Activated CD8-positive, alpha-beta memory T cell treated with anti-CD3 and anti-CD28 coated beads for 48 hours (primary cell): ENCODE data around the gene NBPF1.
A peak's percentile ranks its signal among the peaks of the same experiment; 100 is the strongest.
"Not testable (repeated sequence)": the region's sequence is repeated elsewhere in the genome, so short reads cannot be mapped to it uniquely, and the experiment has no call there.

ENCODE experiments used
- DNase-seq, 3 experiments: peaks; one replicate each; pipeline ENCODE4 v3.0.0-alpha.2; 2020; ENCODE audit warnings: low read depth in 2 of 3, low spot score in 2 of 3

Gene NBPF1

GRCh38 chr1:16642025-16642966 is 28.9 kb upstream of the NBPF1 start:
- peak in 1 of 3 experiments; percentile 1 for DNase-seq

- DNase-seq = not testable (repeated sequence)
These were observed 28.0 kb upstream of the NBPF1 start for GRCh38 chr1:16641159-16641975.

DNA sequence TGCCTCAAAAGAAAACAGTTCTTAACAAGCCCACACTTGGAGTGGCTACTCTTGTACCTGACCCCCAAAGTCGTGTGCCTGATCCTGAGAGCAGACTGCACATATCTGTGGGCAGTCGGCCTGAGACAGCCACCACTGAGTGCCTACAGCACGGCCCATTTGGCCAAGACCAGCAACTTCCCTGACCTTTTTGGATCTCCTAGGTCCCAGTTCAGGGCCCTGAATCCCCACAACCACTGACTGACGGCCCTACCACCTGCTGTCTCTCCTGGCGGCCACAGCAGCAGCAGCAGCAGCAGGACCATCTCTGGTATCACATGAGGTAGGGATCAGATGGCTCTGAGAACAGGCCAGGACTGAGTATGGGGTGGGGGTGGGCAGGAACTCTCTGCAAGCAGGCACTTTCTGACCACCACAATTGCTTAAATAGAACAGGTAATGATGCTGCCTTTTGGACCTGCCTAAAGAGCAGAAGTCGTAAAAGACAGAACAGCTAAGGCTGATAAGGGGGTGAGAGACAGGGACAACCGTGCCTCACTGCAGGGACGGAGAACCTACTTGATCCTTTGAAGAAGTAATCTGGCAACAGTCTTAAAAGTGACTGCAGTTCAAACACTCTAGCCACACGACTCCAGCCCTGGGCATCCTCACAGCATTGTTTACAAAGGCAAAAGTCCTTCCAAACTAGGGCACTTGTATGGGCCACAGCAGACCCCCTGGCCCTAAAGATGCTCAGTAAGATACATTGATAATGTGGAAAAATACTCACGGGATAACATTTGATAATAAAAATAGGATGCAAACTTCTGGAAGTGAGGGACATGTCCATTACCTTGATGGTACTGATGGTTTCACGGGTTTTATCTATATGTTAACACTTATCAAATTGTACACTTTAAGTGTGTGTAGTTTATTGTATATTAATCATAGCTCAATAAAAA is 26.0 kb upstream of the NBPF1 start:
- peak in 1 of 3 experiments; percentile 5 for DNase-seq

- DNase-seq = peak in 1 of 3 experiments; percentile 11
These were observed 24.8 kb upstream of the NBPF1 start for GRCh38 chr1:16637941-16638778.

GRCh38 chr1:16636551-16637195 is 23.3 kb upstream of the NBPF1 start:
- not testable (repeated sequence) for DNase-seq

DNA sequence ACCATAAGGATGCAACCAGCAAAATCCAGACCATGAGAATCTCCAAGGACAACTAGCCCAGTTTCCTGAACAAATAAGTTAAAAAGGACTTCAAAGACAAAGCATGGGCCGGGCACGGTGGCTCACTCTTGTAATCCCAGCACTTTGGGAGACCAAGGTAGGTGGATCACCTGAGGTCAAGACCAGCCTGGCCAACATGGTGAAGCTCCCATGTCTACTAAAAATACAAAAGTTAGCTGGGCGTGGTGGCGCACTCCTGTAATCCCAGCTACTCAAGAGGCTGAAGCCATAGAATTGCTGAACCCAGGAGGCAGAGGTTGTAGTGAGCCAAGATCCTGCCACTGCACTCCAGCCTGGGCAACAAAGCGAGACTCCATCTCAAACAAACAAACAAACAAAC is 22.6 kb upstream of the NBPF1 start:
- DNase-seq = not testable (repeated sequence)

DNA sequence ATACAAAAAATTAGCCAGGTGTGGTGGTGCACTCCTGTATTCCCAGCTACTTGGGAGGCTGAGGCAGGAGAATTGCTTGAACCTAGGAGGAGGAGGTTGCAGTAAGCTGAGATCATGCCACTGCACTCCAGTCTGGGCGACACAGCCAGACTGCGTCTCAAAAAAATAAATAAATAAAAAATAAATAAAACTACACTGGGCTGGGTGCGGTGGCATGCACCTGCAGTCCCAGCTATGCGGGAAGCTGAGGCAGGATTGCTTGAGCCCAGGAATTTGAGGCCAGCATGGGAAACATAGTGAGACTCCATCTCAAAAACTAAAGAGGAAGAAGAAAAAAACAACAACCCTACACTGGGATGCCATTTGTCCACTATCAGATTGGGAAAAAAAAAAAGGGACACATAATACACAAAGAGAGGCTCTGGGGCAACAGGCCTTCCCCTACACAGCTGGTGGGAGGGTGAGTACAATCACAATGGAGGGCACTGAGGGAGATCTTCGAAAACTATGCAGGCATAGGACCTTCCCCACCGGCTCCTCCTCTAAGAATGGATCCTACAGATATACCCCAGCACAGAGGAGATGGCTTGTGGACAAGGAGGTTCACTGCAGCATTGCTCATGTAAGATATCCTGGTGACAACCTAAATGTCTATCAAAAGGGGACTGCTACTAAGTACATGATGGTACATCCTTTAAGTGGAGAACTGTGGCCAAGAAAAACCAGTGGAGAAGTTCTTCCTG is 20.3 kb upstream of the NBPF1 start:
- peak in 1 of 3 experiments; percentile 0 for DNase-seq

- not testable (repeated sequence) for DNase-seq
These were observed 18.9 kb upstream of the NBPF1 start for GRCh38 chr1:16632044-16632850.

DNA sequence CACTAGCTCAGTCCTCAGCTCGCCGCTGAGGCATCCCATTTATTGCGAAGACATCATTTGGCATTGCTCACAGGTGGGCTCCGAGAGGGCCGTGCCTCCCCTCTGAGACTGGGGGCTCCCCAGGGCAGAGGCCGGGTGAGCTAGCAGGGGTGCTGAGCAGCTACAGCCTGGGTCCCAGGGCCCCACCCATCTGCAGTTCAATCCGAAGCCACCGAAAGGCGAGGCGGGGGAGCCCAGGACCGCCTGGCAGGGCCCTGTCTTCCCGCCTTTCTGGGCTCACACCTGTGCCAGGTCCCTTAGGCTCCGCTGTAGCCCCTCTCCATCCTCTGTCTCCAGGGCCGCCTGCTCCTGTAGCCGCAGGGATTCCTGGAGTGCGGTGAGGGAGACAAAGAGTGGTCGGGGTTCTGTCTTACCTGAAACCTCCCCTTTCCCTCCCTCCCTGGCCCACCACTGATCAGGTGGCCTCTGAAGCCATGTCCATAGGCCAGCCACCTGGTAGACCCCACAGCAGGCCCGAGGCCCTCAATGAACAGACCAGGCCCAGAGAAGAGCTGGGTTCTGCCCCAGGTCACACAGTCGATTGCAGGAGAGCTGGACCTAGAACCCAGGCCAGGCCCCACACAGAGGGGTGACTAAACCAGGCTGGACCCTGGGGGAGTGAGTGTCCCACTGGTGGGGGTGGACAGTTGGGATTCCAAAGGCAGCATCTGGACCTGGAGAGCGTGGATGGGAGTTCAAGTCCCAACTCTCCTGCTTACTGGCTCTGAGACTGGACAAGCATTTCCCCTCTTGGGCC is 18.1 kb upstream of the NBPF1 start:
- peak in 1 of 3 experiments; percentile 7 for DNase-seq

- no peak for DNase-seq
These were observed 17.4 kb upstream of the NBPF1 start for GRCh38 chr1:16630661-16631247.

DNA sequence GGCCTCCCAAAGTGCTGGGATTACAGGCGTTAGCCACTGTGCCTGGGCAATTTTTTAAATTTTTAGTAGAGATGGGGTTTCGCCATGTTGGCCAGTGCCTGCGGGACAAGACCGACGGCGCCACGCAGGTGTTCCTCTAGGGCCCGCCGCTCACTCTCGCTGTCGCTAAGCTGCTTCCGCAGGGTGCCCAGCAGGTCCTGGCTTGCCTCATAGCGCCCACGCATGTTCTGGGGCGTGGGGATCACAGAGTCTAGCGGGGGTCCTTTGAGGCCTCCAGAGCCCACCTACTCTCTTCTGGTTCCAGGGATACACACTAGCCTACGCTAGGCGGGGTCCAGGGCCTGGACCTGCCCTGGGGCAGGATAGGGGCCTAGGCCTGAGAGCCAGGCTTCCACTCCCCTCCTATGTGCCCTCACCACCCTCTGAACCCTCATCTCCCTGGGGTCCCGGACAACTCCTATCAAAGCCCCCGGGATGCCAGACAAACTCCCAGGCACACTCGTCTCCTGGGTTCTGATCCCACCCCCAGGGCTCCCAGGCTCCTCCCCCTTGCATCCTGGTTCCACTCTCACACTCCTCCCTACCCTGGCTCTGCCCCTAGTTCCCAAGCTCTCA is 16.7 kb upstream of the NBPF1 start:
- DNase-seq = peak in 1 of 3 experiments; percentile 13

DNA sequence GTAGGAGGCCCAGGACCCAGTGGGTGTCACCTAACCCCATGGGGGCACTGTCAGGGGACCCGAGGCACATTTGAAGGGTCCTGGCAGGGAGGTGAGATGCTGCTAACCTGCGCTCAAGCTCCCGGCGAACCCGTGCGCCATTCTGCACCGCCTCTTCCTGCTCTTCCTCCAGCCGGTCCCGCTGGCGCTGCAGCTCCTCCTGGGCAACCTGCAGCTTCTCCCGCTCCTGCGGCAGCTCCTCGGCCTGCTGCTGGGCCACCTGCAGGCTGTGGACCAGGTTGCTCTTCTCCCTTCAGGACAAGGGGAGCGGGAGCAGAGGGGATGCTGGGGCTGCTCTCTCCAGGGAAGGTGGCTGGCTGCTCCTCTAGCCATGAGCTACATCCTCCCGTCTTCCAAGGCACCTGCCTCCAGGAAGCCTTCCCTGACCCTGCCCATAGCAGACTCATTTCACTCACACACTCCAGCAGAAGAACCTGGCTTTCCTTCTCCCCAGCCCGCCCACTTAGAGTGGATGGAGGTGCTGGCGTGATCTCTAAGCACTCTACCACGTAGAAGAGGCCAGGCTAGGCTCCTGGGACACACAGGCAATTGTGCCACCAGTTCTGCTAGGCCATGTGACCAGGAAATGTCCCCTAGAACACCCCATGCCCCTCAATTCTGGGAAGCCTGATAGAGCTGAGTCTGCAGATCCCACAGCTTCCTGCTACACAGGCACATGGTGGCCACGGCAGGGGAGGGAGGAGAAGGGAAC is 15.2 kb upstream of the NBPF1 start:
- no peak for DNase-seq

GRCh38 chr1:16626409-16626983 is 13.1 kb upstream of the NBPF1 start:
- DNase-seq = not testable (repeated sequence)

GRCh38 chr1:16625497-16626408 is 12.4 kb upstream of the NBPF1 start:
- DNase-seq = no peak
